Thoracic aorta (tissue), 2 donors: ENCODE data around the gene TRIM72. TPM values are rescaled to one million over a fixed set of nuclear protein-coding genes. Genes with fewer than 3 reads are reported as not detected.

Experiments used
- ATAC-seq: fragments of 150-250 bp; one replicate; pipeline ENCODE4 v1.8.0; 2017; ENCODE audit warnings: low read depth; ENCODE audit not compliant: insufficient number of reproducible peaks, low FRiP score
- DNase-seq: peaks from one replicate; pipeline ENCODE4 v3.0.0-alpha.2; 2020; ENCODE audit warnings: low spot score
- H3K27ac ChIP-seq, 2 donors: fragments of 200-600 bp; sonication (generic); 1 replicate in 1 of 2; 2 replicates in 1 of 2; pipeline ENCODE4 v1.5.1; 2016; ENCODE audit warnings: mild to moderate bottlenecking in 2 of 2, moderate library complexity in 2 of 2
- H3K27me3 ChIP-seq: fragments of 200-600 bp; sonication (generic); replicated peaks from 2 replicates; pipeline ENCODE4 v1.6.0; 2016; ENCODE audit warnings: mild to moderate bottlenecking; ENCODE audit not compliant: insufficient read depth
- H3K36me3 ChIP-seq: fragments of 200-600 bp; sonication (generic); one replicate; pipeline ENCODE4 v1.5.1; 2016
- H3K4me1 ChIP-seq, 2 donors: fragments of 200-600 bp; sonication (generic); 1 replicate in 1 of 2; 2 replicates in 1 of 2; pipeline versions ENCODE4 v1.5.1 to v1.6.0; 2016; ENCODE audit warnings: low read depth in 2 of 2, mild to moderate bottlenecking in 1 of 2; ENCODE audit not compliant: control insufficient read depth in 1 of 2
- H3K4me3 ChIP-seq: fragments of 200-600 bp; sonication (generic); 2 replicates; pipeline ENCODE4 v1.5.1; 2016; ENCODE audit warnings: mild to moderate bottlenecking
- H3K9me3 ChIP-seq: fragments of 200-600 bp; sonication (generic); 2 replicates; pipeline ENCODE4 v1.5.1; 2016
- CTCF ChIP-seq: fragments of 200-600 bp; sonication (generic); IDR thresholded peaks from one replicate; pipeline ENCODE4 v1.5.1; 2019; ENCODE audit warnings: antibody characterized with exemption
- total RNA-seq, 2 donors: library from RNA; depleted of rRNA; stranded (reverse); fragments of >200 nt; gene quantifications; one replicate each; pipeline versions ENCODE4 v1.1.0 to v1.2.3, GENCODE V29; 2016

TRIM72 gene
- total RNA-seq, 2 donors from 2014 or later = 0.07 TPM; not detected in 1

GRCh38 chr16:31225193-31225592 is 11.3 kb downstream of the TRIM72 start:
- no peak for ATAC-seq
- no peaks in the 10 kb centered on the region for H3K4me1 ChIP-seq
- H3K4me3 ChIP-seq = no peak overlapping the region
- no peaks in the 10 kb centered on the region for H3K36me3 ChIP-seq
- no peak for DNase-seq
- no peaks in the 10 kb centered on the region for H3K27me3 ChIP-seq
- H3K9me3 ChIP-seq = no peaks in the 10 kb centered on the region
- no peak for TF ChIP-seq CTCF
- no peak overlapping the region for H3K27ac ChIP-seq

- ATAC-seq (no peak), DNase-seq (no peak)
- no peak overlapping the region for H3K4me3 ChIP-seq
- no peak for TF ChIP-seq CTCF
- H3K4me1 ChIP-seq = no peaks in the 10 kb centered on the region
- H3K27ac ChIP-seq = no peak overlapping the region
- no peaks in the 10 kb centered on the region for H3K9me3 ChIP-seq
- H3K27me3 ChIP-seq = no peaks in the 10 kb centered on the region
- H3K36me3 ChIP-seq = no peaks in the 10 kb centered on the region
Observed at GRCh38 chr16:31228206-31228605, 14.3 kb downstream of the TRIM72 start.

- Histone ChIP-seq H3K36me3 (no peaks in the 10 kb centered on the region), H3K9me3 (no peaks in the 10 kb centered on the region), H3K4me1 (no peaks in the 10 kb centered on the region), H3K4me3 (no peak overlapping the region), H3K27ac (no peak overlapping the region), H3K27me3 (no peaks in the 10 kb centered on the region)
- ATAC-seq (no peak), DNase-seq (no peak)
- no peak for TF ChIP-seq CTCF
Observed at GRCh38 chr16:31229501-31229900, 15.6 kb downstream of the TRIM72 start.

GRCh38 chr16:31238041-31238440 is 24.1 kb downstream of the TRIM72 start:
- DNase-seq (no peak), ATAC-seq (no peak)
- Histone ChIP-seq H3K9me3 (no peaks in the 10 kb centered on the region), H3K4me1 (no peaks in the 10 kb centered on the region), H3K4me3 (no peak overlapping the region), H3K36me3 (no peaks in the 10 kb centered on the region), H3K27ac (no peak overlapping the region), H3K27me3 (no peaks in the 10 kb centered on the region)
- TF ChIP-seq CTCF = no peak

GRCh38 chr16:31242206-31242605 is 28.3 kb downstream of the TRIM72 start:
- no peak for ATAC-seq
- TF ChIP-seq CTCF = no peak
- H3K36me3 ChIP-seq = no peaks in the 10 kb centered on the region
- no peak overlapping the region for H3K27ac ChIP-seq
- H3K9me3 ChIP-seq = no peaks in the 10 kb centered on the region
- H3K4me3 ChIP-seq = no peak overlapping the region
- no peaks in the 10 kb centered on the region for H3K4me1 ChIP-seq
- H3K27me3 ChIP-seq = no peaks in the 10 kb centered on the region
- DNase-seq = no peak
